ENCODE measurements around the gene MRTO4. TPM values are rescaled to one million over a fixed set of nuclear protein-coding genes. Genes with fewer than 3 reads are reported as not detected.

MRTO4 gene
- 17.2 and 19.9 TPM in 2 replicates for total RNA-seq

DNA sequence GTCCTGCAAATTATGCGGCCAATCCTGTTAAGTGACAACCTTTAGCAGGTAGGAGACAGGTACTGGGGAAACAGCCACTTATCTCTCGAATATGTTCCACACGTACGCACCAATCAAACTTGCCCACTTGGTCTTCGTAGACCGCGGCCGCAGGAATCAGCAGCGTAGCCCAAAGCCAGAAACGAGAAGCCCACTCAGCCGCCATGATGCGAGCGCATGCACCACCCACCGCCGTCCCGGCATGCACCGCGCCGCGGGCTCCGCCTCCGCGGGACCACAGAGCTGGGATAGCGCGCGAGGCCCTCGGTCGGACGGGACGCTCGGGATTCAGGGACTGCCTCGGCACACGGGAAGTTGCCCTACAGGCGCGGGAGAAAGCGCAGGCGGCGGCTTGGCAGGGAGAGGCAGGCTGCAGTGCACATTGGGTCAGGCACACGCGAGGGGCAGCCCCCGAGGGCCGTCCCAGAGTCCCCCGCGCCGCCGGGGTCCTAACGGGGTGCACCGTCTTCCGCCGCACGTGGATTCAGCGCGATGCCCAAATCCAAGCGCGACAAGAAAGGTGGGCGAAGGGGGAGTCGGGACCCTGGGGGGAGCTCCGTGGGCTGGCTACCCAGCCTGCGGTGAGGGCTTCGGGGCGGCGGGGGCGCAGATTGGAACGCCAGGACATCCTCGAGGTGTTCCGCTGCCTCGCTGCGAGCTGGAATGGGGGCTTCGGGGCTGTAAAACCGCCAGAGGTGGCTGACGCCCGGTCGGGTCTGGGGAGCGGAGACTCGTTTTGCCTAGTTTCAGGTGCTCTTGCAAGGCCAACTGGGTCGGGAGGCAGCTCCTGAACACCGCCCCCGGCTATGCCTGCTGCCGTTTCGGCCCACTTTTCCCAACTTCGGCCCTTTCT lies at the start of gene MRTO4, which contains the start of gene EMC1:
Gene MRTO4 (plus strand): TSS at position 501 of the 892 bp plus-strand sequence. CDS start 31 bp downstream, at position 532.
Gene EMC1 (minus strand): TSS at position 220 of the 892 bp plus-strand sequence. CDS start 15 bp downstream, at position 205.

GRCh38 chr1:19209990-19210771 lies 41.4 kb upstream of the MRTO4 start, which contains the start of gene UBR4:
Gene UBR4 (minus strand): TSS chr1:19210266. CDS start chr1:19210248, 18 bp downstream.

DNA sequence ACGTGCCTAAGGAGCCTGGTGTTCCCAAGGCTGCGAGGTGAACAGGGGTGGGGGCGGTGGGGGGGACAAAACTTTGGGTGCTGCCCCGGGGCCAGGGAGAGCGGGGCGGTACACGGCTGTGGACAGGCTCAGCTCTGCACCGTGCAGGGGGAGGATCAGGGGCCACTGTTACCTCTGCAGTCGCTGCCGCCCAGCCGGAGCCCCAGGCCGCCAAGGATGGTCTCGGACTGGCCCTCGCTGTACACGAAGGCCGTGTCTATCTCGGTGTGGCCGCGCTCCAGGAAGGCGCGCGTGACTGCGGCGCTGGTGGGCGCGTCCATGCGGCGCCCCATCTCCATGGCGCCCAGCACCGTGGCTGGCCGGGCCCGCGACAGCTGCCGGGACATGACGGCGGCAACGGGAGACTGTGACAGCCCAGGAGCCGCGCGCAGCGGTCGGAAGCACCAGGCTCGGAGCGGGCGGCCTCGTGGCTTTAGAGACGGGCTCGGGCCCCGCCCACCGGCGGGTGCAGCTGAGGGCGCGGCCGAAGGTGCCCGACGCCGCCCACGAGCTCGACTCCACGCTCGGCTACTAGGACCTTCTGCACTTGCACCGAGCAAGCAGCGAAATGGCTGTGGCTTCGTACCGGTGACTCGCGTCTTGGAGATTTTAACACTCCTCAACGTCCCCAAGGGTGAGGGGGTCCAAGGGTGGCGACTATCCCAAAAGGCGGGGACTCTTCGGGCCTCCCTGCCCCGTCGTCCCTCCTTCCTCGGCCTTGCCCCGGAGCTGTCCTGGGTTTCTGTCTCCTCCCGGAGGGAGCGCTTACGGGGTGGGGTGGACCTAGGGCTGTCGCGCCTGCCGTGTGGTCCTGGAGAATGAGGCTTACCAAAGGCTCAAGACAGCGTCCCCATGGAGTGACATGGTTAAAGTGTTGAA lies 37.0 kb downstream of the MRTO4 start, which contains the start of gene AKR7A3:
Gene AKR7A3 (minus strand): TSS at position 447 of the 918 bp plus-strand sequence. CDS start 61 bp downstream, at position 386.

Other genes with a start within 250 kb of the MRTO4 start
- gene UBR4, start 41.5 kb upstream of the MRTO4 start, total RNA-seq, result 93.0 and 101 TPM in 2 replicates
- gene EMC1, start 281 bp upstream of the MRTO4 start, total RNA-seq, result 84.7 and 89.0 TPM in 2 replicates
- gene AKR7A3, start 37.0 kb downstream of the MRTO4 start, total RNA-seq, result 0.14 and 0.37 TPM in 2 replicates
- 70.4 and 72.3 TPM in 2 replicates for gene AKR7A2, start 60.3 kb downstream of the MRTO4 start, total RNA-seq
- 12.8 and 20.2 TPM in 2 replicates for gene SLC66A1, start 60.5 kb downstream of the MRTO4 start, total RNA-seq
- 121 and 145 TPM in 2 replicates for gene CAPZB, start 233.7 kb downstream of the MRTO4 start, total RNA-seq

Measured in smooth muscle cell of bladder (primary cell).